Keratinocyte (primary cell): Measurements from ENCODE around the gene PIR. TPM values are rescaled to one million over a fixed set of nuclear protein-coding genes. Genes with fewer than 3 reads are reported as not detected.

Source experiments
- DNase-seq: peaks from one replicate; pipeline ENCODE4 v3.0.0-alpha.2; 2011; ENCODE audit warnings: low read depth, missing footprints, low spot score
- FAIRE-seq: peaks from 2 replicates; lab custom pipeline; 2011; peaks lifted over from hg19 to GRCh38; lab: Jason Lieb, UNC
- H2AFZ ChIP-seq: 2 replicates; pipeline ENCODE4 v1.6.0; 2012; ENCODE audit warnings: low read length, control low read depth, inconsistent platforms; ENCODE audit not compliant: control insufficient read depth
- H3K27ac ChIP-seq: 2 replicates; pipeline ENCODE4 v1.5.1; 2011; ENCODE audit warnings: low read length; ENCODE audit not compliant: control insufficient read depth, insufficient read depth
- H3K27me3 ChIP-seq: 3 replicates; pipeline ENCODE4 v1.6.0; 2011; ENCODE audit warnings: low read length; ENCODE audit not compliant: control insufficient read depth, insufficient read depth; ENCODE audit errors: extremely low read depth
- H3K36me3 ChIP-seq, 2 experiments: 2 replicates in 1 of 2; 3 replicates in 1 of 2; pipeline ENCODE4 v1.5.1; 2011; ENCODE audit warnings: low read length in 2 of 2, mild to moderate bottlenecking in 1 of 2; ENCODE audit not compliant: control insufficient read depth in 2 of 2, insufficient read depth in 2 of 2; ENCODE audit errors: extremely low read depth in 1 of 2
- H3K4me1 ChIP-seq: 3 replicates; pipeline ENCODE4 v1.5.1; 2011; ENCODE audit warnings: low read length; ENCODE audit not compliant: control insufficient read depth, insufficient read depth; ENCODE audit errors: extremely low read depth
- H3K4me2 ChIP-seq: 3 replicates; pipeline ENCODE4 v1.6.0; 2011; ENCODE audit warnings: low read depth, low read length; ENCODE audit not compliant: control insufficient read depth, insufficient read depth; ENCODE audit errors: extremely low read depth
- H3K4me3 ChIP-seq, 3 experiments: fragments of 200-600 bp in 1 of 3; sonication (generic) in 1 of 3; 2 replicates in 2 of 3; 3 replicates in 1 of 3; pipeline ENCODE4 v1.5.1; 2011 to 2016; ENCODE audit warnings: low read length in 3 of 3, mild to moderate bottlenecking in 3 of 3, control low read depth in 2 of 3, inconsistent platforms in 1 of 3, low read depth in 1 of 3, mixed read lengths in 1 of 3, mixed run types in 1 of 3, moderate library complexity in 1 of 3; ENCODE audit not compliant: control insufficient read depth in 2 of 3, insufficient read depth in 2 of 3; ENCODE audit errors: extremely low read depth in 1 of 3
- H3K79me2 ChIP-seq: 2 replicates; pipeline ENCODE4 v1.6.0; 2012; ENCODE audit warnings: low read length; ENCODE audit not compliant: control insufficient read depth, insufficient read depth
- H3K9ac ChIP-seq: 3 replicates; pipeline ENCODE4 v1.6.0; 2011; ENCODE audit warnings: low read length; ENCODE audit not compliant: control insufficient read depth, insufficient read depth; ENCODE audit errors: extremely low read depth
- H3K9me1 ChIP-seq: 3 replicates; pipeline ENCODE4 v1.6.0; 2011; ENCODE audit warnings: low read length; ENCODE audit not compliant: control insufficient read depth, insufficient read depth; ENCODE audit errors: extremely low read depth
- H3K9me3 ChIP-seq: 2 replicates; pipeline ENCODE4 v1.5.1; 2012; ENCODE audit warnings: low read depth, low read length; ENCODE audit not compliant: control insufficient read depth
- H4K20me1 ChIP-seq: 3 replicates; pipeline ENCODE4 v1.6.0; 2011; ENCODE audit warnings: low read length; ENCODE audit not compliant: control insufficient read depth, insufficient read depth; ENCODE audit errors: extremely low read depth
- CTCF ChIP-seq, 3 experiments: IDR thresholded peaks in 1 of 3; conservative IDR thresholded peaks in 1 of 3; optimal IDR thresholded peaks in 1 of 3; 2 replicates in 2 of 3; 3 replicates in 1 of 3; pipeline versions ENCODE3 to v1.5.1; 2011; ENCODE audit warnings: low read length in 3 of 3, mild to moderate bottlenecking in 3 of 3, moderate library complexity in 2 of 3, control low read depth in 1 of 3, inconsistent platforms in 1 of 3; ENCODE audit not compliant: insufficient read depth in 2 of 3; ENCODE audit errors: extremely low read depth in 1 of 3
- EZH2 ChIP-seq: IDR thresholded peaks from one replicate; pipeline ENCODE4 v1.6.1; 2012; ENCODE audit warnings: inconsistent platforms, mild to moderate bottlenecking, low read length, moderate library complexity
- dilution Hi-C: fragments of 300-500 bp; cut with MboI; formaldehyde crosslinking; loops from one replicate; pipeline ENCODE4 v1.7.0; 2020; ENCODE audit warnings: low sequenced_read_pairs; ENCODE audit not compliant: extremely low pct_ligation_motif_present
- polyA plus RNA-seq, 5 experiments: library from polyadenylated mRNA; depleted of rRNA in 3 of 5; stranded (reverse) in 3 of 5; stranded (forward) in 1 of 5; unstranded in 1 of 5; fragments of >200 nt; gene quantifications; 1 replicate in 1 of 5; 2 replicates in 3 of 5; 3 replicates in 1 of 5; pipeline versions ENCODE4 v1.2.1 to v1.2.3, GENCODE V29; 2011 to 2012; ENCODE audit warnings: missing spikeins in 2 of 5, low read depth in 1 of 5, low replicate concordance in 1 of 5

Gene PIR
- polyA plus RNA-seq, 1 donor (not counting 4 experiments of a cell fraction or from before 2014, with no cell fraction given) = 23.2 TPM

- FAIRE-seq = no peak
Observed at GRCh38 chrX:15376956-15377355, 116.2 kb downstream of the PIR start.

GRCh38 chrX:15373976-15374375 lies 119.2 kb downstream of the PIR start:
- H3K4me1 ChIP-seq = no peaks in the 10 kb centered on the region
- FAIRE-seq (no peak), DNase-seq (no peak)
- H3K9me1 ChIP-seq = no peaks in the 10 kb centered on the region
- no peaks in the 10 kb centered on the region for H3K36me3 ChIP-seq
- dilution Hi-C loops = loop anchor here (25.0 kb wide), 1 partner anchor 88 kb away; no protein-coding TSS in a partner anchor
- no peak overlapping the region for H3K4me3 ChIP-seq
- H2AFZ ChIP-seq = no peak overlapping the region
- no peak overlapping the region for H3K9ac ChIP-seq
- TF ChIP-seq EZH2 = no peak
- TF ChIP-seq CTCF (optimal IDR thresholded peaks at IDR 0.05 in 1 of 3, IDR thresholded peaks at IDR 0.05 in 1 of 3, conservative IDR thresholded peaks at IDR 0.05 in 1 of 3; ENCODE audit: extremely low read depth in 1 of 3, insufficient read depth in 2 of 3, low read length in 3 of 3) = no peak
- no peak overlapping the region for H3K27ac ChIP-seq
- no peaks in the 10 kb centered on the region for H4K20me1 ChIP-seq
- no peaks in the 10 kb centered on the region for H3K27me3 ChIP-seq
- H3K79me2 ChIP-seq = no peaks in the 10 kb centered on the region
- H3K9me3 ChIP-seq = no peaks in the 10 kb centered on the region
- H3K4me2 ChIP-seq = no peak overlapping the region

More at GRCh38 chrX:15376956-15377355, 116.2 kb downstream of the PIR start:
- no peak overlapping the region for H3K27ac ChIP-seq
- no peak overlapping the region for H3K4me3 ChIP-seq
- H3K4me1 ChIP-seq = no peaks in the 10 kb centered on the region
- H3K9me1 ChIP-seq = no peaks in the 10 kb centered on the region
- no peak for TF ChIP-seq CTCF (optimal IDR thresholded peaks at IDR 0.05 in 1 of 3, IDR thresholded peaks at IDR 0.05 in 1 of 3, conservative IDR thresholded peaks at IDR 0.05 in 1 of 3; ENCODE audit: extremely low read depth in 1 of 3, insufficient read depth in 2 of 3, low read length in 3 of 3)
- no peak for TF ChIP-seq EZH2
- no peak overlapping the region for H3K9ac ChIP-seq
- dilution Hi-C loops = no loop called here
- no peak overlapping the region for H2AFZ ChIP-seq
- no peaks in the 10 kb centered on the region for H4K20me1 ChIP-seq
- no peak overlapping the region for H3K4me2 ChIP-seq
- H3K36me3 ChIP-seq = no peaks in the 10 kb centered on the region
- no peak for DNase-seq
- H3K79me2 ChIP-seq = no peaks in the 10 kb centered on the region
- H3K27me3 ChIP-seq = no peaks in the 10 kb centered on the region
- H3K9me3 ChIP-seq = no peaks in the 10 kb centered on the region
